BLaER1 treated with 17β-estradiol and CSF1 and Interleukin-3, amounts not matched to agents 10 nM and 100 nM (cell line): ENCODE data around the gene TEX12.
A peak's percentile ranks its signal among the peaks of the same experiment; 100 is the strongest.

ENCODE experiments used
- H3K27ac ChIP-seq, 11 experiments: shearing (Covaris generic); formaldehyde crosslinking; 2 replicates each; pipeline ENCODE4 v1.8.1; 2022
- H3K27me3 ChIP-seq, 11 experiments: shearing (Covaris generic); formaldehyde crosslinking; 2 replicates each; pipeline ENCODE4 v1.8.1; 2022
- H3K36me3 ChIP-seq, 11 experiments: shearing (Covaris generic); formaldehyde crosslinking; 2 replicates each; pipeline ENCODE4 v1.8.1; 2022
- H3K4me1 ChIP-seq, 10 experiments: shearing (Covaris generic); formaldehyde crosslinking; 2 replicates each; pipeline ENCODE4 v1.8.1; 2022
- H3K4me2 ChIP-seq, 11 experiments: shearing (Covaris generic); formaldehyde crosslinking; 2 replicates each; pipeline ENCODE4 v1.8.1; 2022
- H3K4me3 ChIP-seq, 10 experiments: shearing (Covaris generic); formaldehyde crosslinking; 2 replicates each; pipeline ENCODE4 v1.8.1; 2022
- H3K9ac ChIP-seq, 11 experiments: shearing (Covaris generic); formaldehyde crosslinking; 2 replicates each; pipeline ENCODE4 v1.8.1; 2022
- H3K9me3 ChIP-seq, 11 experiments: shearing (Covaris generic); formaldehyde crosslinking; replicated peaks in 1 of 11; 2 replicates each; pipeline ENCODE4 v1.8.1; 2022
- H4K20me1 ChIP-seq, 11 experiments: shearing (Covaris generic); formaldehyde crosslinking; 2 replicates each; pipeline ENCODE4 v1.8.1; 2022
- Cebpa-rat ChIP-seq, 11 experiments: shearing (Covaris generic); IDR thresholded peaks; 2 replicates each; pipeline ENCODE4 v1.8.1; 2022

Gene TEX12

GRCh38 chr11:112167145-112167544 is at the start of gene TEX12:
TEX12 (plus strand) TSS chr11:112167372; CDS start chr11:112169269, 1,897 bp downstream.
- TF ChIP-seq Cebpa-rat (IDR thresholded peaks at IDR 0.05) = no peak
- H3K4me2 ChIP-seq = peak within 1 kb of the TSS in 2 of 11 experiments; percentile 14 to 23; a peak in 1 of 22 replicates

GRCh38 chr11:112118176-112118575 is 49.0 kb upstream of the TEX12 start:
- H3K4me1 ChIP-seq = peaks cover 0 to 76% (median 14%) of the 10 kb centered on the region in 10 experiments; a peak in 16 of 20 replicates
- H3K9ac ChIP-seq = no peak overlapping the region
- H3K27me3 ChIP-seq = no peaks in the 10 kb centered on the region
- TF ChIP-seq Cebpa-rat (IDR thresholded peaks at IDR 0.05) = no peak
- peaks cover 0 to 11% (median 6%) of the 10 kb centered on the region in 11 experiments; a peak in 8 of 22 replicates for H3K36me3 ChIP-seq
- peak overlapping the region in 3 of 11 experiments; percentile 7 to 71 (median 44); a peak in 3 of 22 replicates for H3K4me2 ChIP-seq
- H4K20me1 ChIP-seq = no peaks in the 10 kb centered on the region
- no peak overlapping the region; a peak in 1 of 22 replicates for H3K27ac ChIP-seq
- peaks cover 0 to 7% (median 4%) of the 10 kb centered on the region in 11 experiments; a peak in 4 of 22 replicates for H3K9me3 ChIP-seq
- H3K4me3 ChIP-seq = no peak overlapping the region

More at GRCh38 chr11:112167145-112167544, at the start of gene TEX12:
- H3K27me3 ChIP-seq = no peaks in the 10 kb centered on the region
- H3K4me1 ChIP-seq = peaks cover 0 to 24% (median 0%) of the 10 kb centered on the region in 10 experiments; a peak in 6 of 20 replicates
- 0 out of 22 replicates have a peak, but pooled peaks cover 0 to 6% (median 0%) of the 10 kb centered on the region in 11 experiments for H3K9me3 ChIP-seq
- H3K4me3 ChIP-seq = no peak within 1 kb of the TSS
- no peak within 1 kb of the TSS for H3K9ac ChIP-seq
- no peak within 1 kb of the TSS for H3K27ac ChIP-seq
- no peaks in the 10 kb centered on the region for H4K20me1 ChIP-seq
- H3K36me3 ChIP-seq = no peaks in the 10 kb centered on the region

- H3K9me3 ChIP-seq = peaks cover 0 to 7% (median 0%) of the 10 kb centered on the region in 11 experiments; a peak in 4 of 22 replicates
- no peak overlapping the region for H3K9ac ChIP-seq
- TF ChIP-seq Cebpa-rat (IDR thresholded peaks at IDR 0.05) = no peak
- H3K4me2 ChIP-seq = peak overlapping the region in 4 of 11 experiments; percentile 47 to 71 (median 68); a peak in 7 of 22 replicates
- H4K20me1 ChIP-seq = no peaks in the 10 kb centered on the region
- H3K36me3 ChIP-seq = peaks cover 0 to 11% (median 6%) of the 10 kb centered on the region in 11 experiments; a peak in 8 of 22 replicates
- no peaks in the 10 kb centered on the region for H3K27me3 ChIP-seq
- H3K4me1 ChIP-seq = peaks cover 0 to 56% (median 14%) of the 10 kb centered on the region in 10 experiments; a peak in 16 of 20 replicates
- H3K27ac ChIP-seq = peak overlapping the region in 3 of 11 experiments; percentile 72 to 85 (median 75); a peak in 4 of 22 replicates
- H3K4me3 ChIP-seq = no peak overlapping the region
These were observed 45.1 kb upstream of the TEX12 start for GRCh38 chr11:112121981-112122615.

- Histone ChIP-seq H3K9ac (no peak overlapping the region), H3K27ac (no peak overlapping the region), H3K36me3 (peaks cover 0 to 11% (median 6%) of the 10 kb centered on the region in 11 experiments; a peak in 8 of 22 replicates), H3K4me3 (no peak overlapping the region), H4K20me1 (no peaks in the 10 kb centered on the region), H3K4me2 (no peak overlapping the region), H3K4me1 (peaks cover 0 to 55% (median 14%) of the 10 kb centered on the region in 10 experiments; a peak in 16 of 20 replicates), H3K27me3 (no peaks in the 10 kb centered on the region), H3K9me3 (peaks cover 0 to 7% (median 0%) of the 10 kb centered on the region in 11 experiments; a peak in 2 of 22 replicates)
- no peak for TF ChIP-seq Cebpa-rat (IDR thresholded peaks at IDR 0.05)
These were observed 44.0 kb upstream of the TEX12 start for GRCh38 chr11:112123129-112123528.

- no peaks in the 10 kb centered on the region for H3K27me3 ChIP-seq
These were observed 40.1 kb upstream of the TEX12 start for GRCh38 chr11:112127056-112127455.

GRCh38 chr11:112128483-112129121 is 38.6 kb upstream of the TEX12 start:
- H3K4me2 ChIP-seq = peak overlapping the region in 3 of 11 experiments; percentile 68 to 78 (median 77); a peak in 6 of 22 replicates
- H3K27ac ChIP-seq = peak overlapping the region in 2 of 11 experiments; percentile 5 to 48; a peak in 2 of 22 replicates
- H3K4me1 ChIP-seq = peaks cover 0 to 61% (median 0%) of the 10 kb centered on the region in 10 experiments; a peak in 8 of 20 replicates

More at GRCh38 chr11:112127056-112127455, 40.1 kb upstream of the TEX12 start:
- Histone ChIP-seq H3K9ac (no peak overlapping the region), H3K4me1 (peaks cover 0 to 54% (median 0%) of the 10 kb centered on the region in 10 experiments; a peak in 8 of 20 replicates), H3K4me2 (no peak overlapping the region), H3K4me3 (no peak overlapping the region), H3K9me3 (no peaks in the 10 kb centered on the region), H3K27ac (no peak overlapping the region), H3K36me3 (no peaks in the 10 kb centered on the region), H4K20me1 (no peaks in the 10 kb centered on the region)
- TF ChIP-seq Cebpa-rat (IDR thresholded peaks at IDR 0.05) = no peak

GRCh38 chr11:112129656-112130055 is 37.5 kb upstream of the TEX12 start:
- Histone ChIP-seq H4K20me1 (no peaks in the 10 kb centered on the region), H3K27ac (peak overlapping the region in 3 of 11 experiments; percentile 24 to 48 (median 29); a peak in 4 of 22 replicates), H3K9me3 (no peaks in the 10 kb centered on the region), H3K36me3 (no peaks in the 10 kb centered on the region), H3K4me3 (no peak overlapping the region), H3K27me3 (no peaks in the 10 kb centered on the region), H3K4me1 (peaks cover 0 to 63% (median 0%) of the 10 kb centered on the region in 10 experiments; a peak in 8 of 20 replicates), H3K9ac (no peak overlapping the region), H3K4me2 (peak overlapping the region in 4 of 11 experiments; percentile 15 to 78 (median 72); a peak in 8 of 22 replicates)
- TF ChIP-seq Cebpa-rat (IDR thresholded peaks at IDR 0.05) = no peak

More at GRCh38 chr11:112128483-112129121, 38.6 kb upstream of the TEX12 start:
- Histone ChIP-seq H3K9ac (no peak overlapping the region), H4K20me1 (no peaks in the 10 kb centered on the region), H3K9me3 (no peaks in the 10 kb centered on the region), H3K27me3 (no peaks in the 10 kb centered on the region), H3K4me3 (no peak overlapping the region), H3K36me3 (no peaks in the 10 kb centered on the region)
- no peak for TF ChIP-seq Cebpa-rat (IDR thresholded peaks at IDR 0.05)

- H3K9ac ChIP-seq = no peak overlapping the region
These were observed 34.4 kb upstream of the TEX12 start for GRCh38 chr11:112132737-112133136.

GRCh38 chr11:112134473-112134872 is 32.7 kb upstream of the TEX12 start:
- Histone ChIP-seq H3K4me2 (no peak overlapping the region), H4K20me1 (no peaks in the 10 kb centered on the region), H3K9me3 (no peaks in the 10 kb centered on the region), H3K4me1 (peaks cover 0 to 44% (median under 1%) of the 10 kb centered on the region in 10 experiments; a peak in 9 of 20 replicates), H3K9ac (no peak overlapping the region), H3K27me3 (no peaks in the 10 kb centered on the region), H3K4me3 (no peak overlapping the region), H3K27ac (no peak overlapping the region), H3K36me3 (no peaks in the 10 kb centered on the region)
- no peak for TF ChIP-seq Cebpa-rat (IDR thresholded peaks at IDR 0.05)

More at GRCh38 chr11:112132737-112133136, 34.4 kb upstream of the TEX12 start:
- Histone ChIP-seq H3K36me3 (no peaks in the 10 kb centered on the region), H3K27me3 (no peaks in the 10 kb centered on the region), H3K9me3 (no peaks in the 10 kb centered on the region), H3K4me1 (peaks cover 0 to 60% (median 0%) of the 10 kb centered on the region in 10 experiments; a peak in 8 of 20 replicates), H3K4me3 (no peak overlapping the region), H4K20me1 (no peaks in the 10 kb centered on the region), H3K27ac (no peak overlapping the region), H3K4me2 (peak overlapping the region in 4 of 11 experiments; percentile 4 to 77 (median 62); a peak in 7 of 22 replicates)
- no peak for TF ChIP-seq Cebpa-rat (IDR thresholded peaks at IDR 0.05)
